Endothelial cell of umbilical vein (primary cell): Measurements from ENCODE around the gene PRDM11.

Experiments used
- CTCF ChIP-seq, 2 donors: IDR thresholded peaks; 1 replicate in 1 of 2; 2 replicates in 1 of 2; pipeline ENCODE4 v1.5.1; 2011; ENCODE audit warnings: low read length in 2 of 2, mild to moderate bottlenecking in 2 of 2, moderate library complexity in 2 of 2, control low read depth in 1 of 2, inconsistent platforms in 1 of 2, low read depth in 1 of 2; ENCODE audit not compliant: insufficient read depth in 1 of 2; ENCODE audit errors: extremely low read depth in 1 of 2
- EZH2 ChIP-seq: IDR thresholded peaks from 2 replicates; pipeline ENCODE4 v1.6.1; 2012; ENCODE audit warnings: borderline replicate concordance, low read depth, mild to moderate bottlenecking, moderate library complexity, low read length, inconsistent platforms; ENCODE audit not compliant: severe bottlenecking
- JUN ChIP-seq: IDR thresholded peaks from 2 replicates; pipeline ENCODE4 v1.6.1; 2011; ENCODE audit warnings: borderline replicate concordance, low read depth; ENCODE audit not compliant: insufficient read length, insufficient read depth
- POLR2A ChIP-seq: IDR thresholded peaks from 2 replicates; pipeline ENCODE4 v1.6.1; 2012; ENCODE audit warnings: low read depth, mild to moderate bottlenecking, control low read depth, low read length

GRCh38 chr11:45219411-45219810, 73.0 kb downstream of the PRDM11 start:
- no peak for TF ChIP-seq CTCF (IDR thresholded peaks at IDR 0.05; ENCODE audit: extremely low read depth in 1 of 2, insufficient read depth in 1 of 2, low read depth in 1 of 2, low read length in 2 of 2)
- no peak for TF ChIP-seq POLR2A
- no peak for TF ChIP-seq JUN
- no peak for TF ChIP-seq EZH2
